ENCODE results near the gene AURKAIP1.
"Not testable (repeated sequence)": the region's sequence is repeated elsewhere in the genome, so short reads cannot be mapped to it uniquely, and the experiment has no call there.

The AURKAIP1 gene

DNA sequence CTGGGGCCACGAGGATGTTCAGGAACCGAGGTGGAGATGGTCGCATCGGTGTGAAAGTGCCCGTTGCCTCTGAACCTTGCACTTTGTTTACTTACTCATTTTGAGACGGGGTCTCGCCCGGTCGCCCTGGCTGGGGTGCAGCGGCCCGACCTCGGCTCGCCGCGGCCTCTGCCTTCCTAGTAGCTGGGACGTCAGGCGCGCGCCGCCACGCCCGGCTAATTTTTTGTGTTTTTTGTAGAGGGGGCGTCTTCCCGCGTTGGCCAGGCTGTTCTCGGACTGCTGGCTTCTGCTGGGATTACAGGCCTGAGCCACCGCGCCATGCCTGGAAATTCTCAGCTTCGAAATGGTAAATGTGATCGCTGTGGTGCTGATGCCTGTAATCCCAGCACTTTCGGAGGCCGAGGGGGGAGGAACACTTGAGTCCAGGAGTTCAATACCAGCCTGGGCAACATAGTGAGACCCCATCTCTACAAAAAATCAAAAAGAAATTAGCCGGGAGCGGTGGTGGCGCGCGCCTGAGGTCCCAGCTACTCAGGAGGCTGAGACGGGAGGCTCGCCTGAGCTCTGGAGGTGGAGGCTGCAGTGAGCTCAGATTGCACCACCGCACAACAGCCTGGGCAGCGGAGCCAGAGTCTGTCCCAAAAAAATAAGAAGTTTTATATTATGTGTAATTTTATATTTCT, 32.8 kb upstream of the AURKAIP1 start:
- in situ Hi-C loops (cut with HindIII; ENCODE audit: low pct_ligation_motif_present, low pct_unique_long_range_greater_than_20kb, low sequenced_read_pairs), result no loop called here
- DNase-seq, result peak; percentile 49

DNA sequence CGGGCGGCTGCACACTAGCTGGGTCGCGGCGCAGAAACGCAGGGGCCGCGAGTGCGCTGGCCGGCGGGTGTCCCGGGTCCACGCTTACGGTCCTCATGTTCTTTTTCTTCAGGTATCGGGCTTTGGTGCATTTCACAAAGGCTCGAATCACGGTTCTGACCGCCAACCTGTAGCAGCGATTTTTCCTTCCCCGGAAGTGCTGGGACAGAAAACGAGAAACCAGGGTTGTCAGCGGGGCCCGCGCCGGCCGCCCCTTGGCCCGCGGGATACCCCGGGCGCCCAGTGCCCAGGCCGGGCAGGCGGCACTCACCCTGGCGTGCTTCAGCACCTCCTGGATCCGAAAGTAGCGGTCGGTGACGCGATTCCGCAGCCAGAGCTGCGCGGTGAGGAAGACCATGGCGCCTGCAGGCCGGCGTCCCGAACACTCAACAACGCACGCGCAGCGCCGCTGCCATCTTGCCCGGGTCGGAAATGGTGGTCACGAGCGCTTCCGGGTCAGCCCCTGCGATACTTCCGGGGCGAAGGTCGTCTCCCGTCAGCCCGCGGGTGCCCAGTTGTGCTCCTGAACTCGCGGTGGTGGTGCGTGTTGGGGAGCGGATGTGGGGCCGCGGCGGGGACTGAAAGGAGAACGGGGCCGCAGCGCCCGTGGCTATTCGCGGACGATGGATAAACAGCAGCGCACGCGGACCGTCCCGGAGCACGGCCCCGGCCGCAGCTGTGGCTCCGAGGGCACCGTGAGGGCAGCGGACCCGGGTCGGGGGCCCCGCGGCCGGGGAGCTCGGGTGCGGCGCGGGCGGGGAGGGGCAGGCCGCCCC, 32.0 kb upstream of the AURKAIP1 start, which contains the start of gene MRPL20:
TSS of gene MRPL20 (minus strand) at position 473 of the 815 bp plus-strand sequence. CDS start at position 397, 76 bp downstream.
- in situ Hi-C loops (cut with HindIII; ENCODE audit: low pct_ligation_motif_present, low pct_unique_long_range_greater_than_20kb, low sequenced_read_pairs), result no loop called here
- peak; percentile 88 for DNase-seq

DNA sequence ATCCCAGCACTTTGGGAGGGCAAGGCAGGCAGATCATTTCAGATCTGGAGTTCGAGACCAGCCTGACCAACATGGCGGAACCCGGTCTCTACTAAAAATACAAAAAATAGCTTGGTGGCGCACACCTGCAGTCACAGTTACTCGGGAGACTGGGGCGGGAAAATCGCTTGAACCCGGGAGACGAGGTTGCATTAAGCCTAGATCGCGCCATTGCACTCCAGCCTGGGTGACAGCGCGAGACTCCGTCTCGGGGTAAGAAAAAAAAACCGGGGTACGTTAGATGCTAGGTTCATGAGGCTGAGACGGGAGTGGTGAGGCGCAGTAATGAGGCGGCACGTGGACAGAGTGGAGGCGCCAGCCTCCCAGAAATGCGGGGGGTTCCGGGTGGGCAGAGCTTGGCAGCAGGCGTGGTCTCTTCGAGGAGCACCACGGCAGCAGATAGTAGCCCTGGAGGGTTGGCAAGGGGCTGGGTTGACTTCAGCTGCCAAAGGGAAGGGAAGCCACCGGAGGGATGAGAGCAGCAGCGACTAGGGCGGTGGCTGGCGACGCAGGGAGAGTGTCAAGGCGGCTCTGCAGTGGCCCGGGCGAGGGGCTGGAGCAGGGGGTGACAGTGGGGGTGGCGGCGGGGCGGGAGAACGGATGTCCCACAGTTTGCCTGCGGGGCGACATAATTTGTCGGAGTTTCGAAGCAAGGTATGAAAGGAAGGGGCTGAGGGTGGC, 31.3 kb upstream of the AURKAIP1 start:
- in situ Hi-C loops (cut with HindIII; ENCODE audit: low pct_ligation_motif_present, low pct_unique_long_range_greater_than_20kb, low sequenced_read_pairs), result no loop called here
- no peak for DNase-seq

DNA sequence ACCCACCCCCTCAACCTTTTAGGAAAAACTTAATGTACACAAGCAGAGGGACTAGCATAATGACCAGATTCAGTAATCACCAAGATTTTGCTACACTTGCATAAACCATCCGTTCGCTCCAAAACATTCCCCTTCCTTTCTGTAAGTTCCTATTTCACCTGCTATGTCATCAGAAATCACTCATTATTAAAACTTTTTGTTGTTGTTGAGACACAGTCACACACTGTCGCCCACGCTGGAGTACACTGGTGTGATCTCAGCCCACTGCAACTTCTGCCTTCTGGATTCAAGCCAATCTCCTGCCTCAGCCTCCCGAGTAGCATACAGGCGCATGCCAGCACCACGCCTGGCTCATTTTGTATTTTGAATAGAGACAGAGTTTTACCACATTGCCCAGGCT, 28.6 kb upstream of the AURKAIP1 start:
- DNase-seq, result no peak
- in situ Hi-C loops (cut with HindIII; ENCODE audit: low pct_ligation_motif_present, low pct_unique_long_range_greater_than_20kb, low sequenced_read_pairs), result no loop called here

DNA sequence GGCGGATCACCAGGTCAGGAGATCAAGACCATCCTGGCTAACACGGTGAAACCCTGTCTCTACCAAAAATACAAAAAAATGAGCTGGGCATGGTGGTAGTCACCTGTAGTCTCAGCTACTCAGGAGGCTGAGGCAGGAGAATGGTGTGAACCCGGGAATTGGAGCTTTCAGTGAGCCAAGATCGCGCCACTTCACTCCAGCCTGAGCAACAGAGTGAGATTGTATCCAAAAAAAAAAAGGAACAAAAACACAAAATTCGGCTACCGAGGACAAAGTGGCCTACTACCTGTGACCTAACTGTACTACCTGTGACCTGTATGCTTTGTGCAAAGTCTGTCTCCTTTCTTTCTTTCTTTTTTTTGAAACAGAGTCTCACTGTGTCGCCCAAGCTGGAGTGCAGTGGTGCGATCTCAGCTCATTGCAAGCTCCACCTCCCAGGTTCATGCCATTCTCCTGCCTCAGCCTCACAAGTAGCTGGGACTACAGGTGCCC, 27.9 kb upstream of the AURKAIP1 start:
- DNase-seq; in situ Hi-C loops (cut with HindIII; ENCODE audit: low pct_ligation_motif_present, low pct_unique_long_range_greater_than_20kb, low sequenced_read_pairs): not testable (repeated sequence)

DNA sequence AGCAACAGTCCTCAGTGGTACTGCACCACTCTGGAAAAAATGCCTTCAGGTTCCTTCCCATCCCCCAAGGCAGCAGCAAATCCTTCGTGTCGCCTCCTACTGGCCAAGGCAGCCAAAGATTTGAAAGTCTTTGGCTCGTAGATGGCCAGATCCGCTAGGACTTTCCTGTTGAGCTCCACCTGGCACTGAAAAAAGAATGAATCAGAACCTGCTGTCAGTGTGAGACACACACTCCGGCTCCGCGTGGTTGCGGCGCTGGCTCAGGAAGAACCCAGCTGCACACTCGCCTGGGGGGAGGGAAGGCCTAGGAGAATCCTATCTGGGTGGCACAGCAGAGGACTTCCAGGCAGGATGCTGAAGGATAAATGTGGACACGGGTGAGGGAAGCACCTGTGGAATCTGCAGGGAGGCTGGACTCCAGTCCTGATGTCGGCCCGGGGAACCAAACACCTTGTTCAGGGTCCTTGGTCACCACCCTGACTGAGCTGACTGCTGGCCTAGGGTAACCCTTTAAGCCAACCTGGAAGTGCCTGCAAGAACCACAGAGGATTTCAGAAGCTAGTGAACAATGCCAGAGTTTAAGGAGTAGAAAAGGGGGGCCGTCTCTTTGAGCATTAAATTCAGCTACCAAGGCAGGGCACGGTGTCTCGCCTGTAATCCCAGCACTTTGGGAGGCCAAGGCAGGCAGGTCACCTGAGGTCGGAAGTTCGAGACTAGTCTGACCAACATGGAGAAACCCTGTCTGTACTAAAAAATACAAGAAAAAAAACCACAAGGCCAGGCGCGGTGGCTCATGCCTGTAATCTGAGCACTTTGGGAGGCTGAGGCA, 27.3 kb upstream of the AURKAIP1 start:
- DNase-seq, result peak; percentile 92
- in situ Hi-C loops (cut with HindIII; ENCODE audit: low pct_ligation_motif_present, low pct_unique_long_range_greater_than_20kb, low sequenced_read_pairs), result no loop called here

DNA sequence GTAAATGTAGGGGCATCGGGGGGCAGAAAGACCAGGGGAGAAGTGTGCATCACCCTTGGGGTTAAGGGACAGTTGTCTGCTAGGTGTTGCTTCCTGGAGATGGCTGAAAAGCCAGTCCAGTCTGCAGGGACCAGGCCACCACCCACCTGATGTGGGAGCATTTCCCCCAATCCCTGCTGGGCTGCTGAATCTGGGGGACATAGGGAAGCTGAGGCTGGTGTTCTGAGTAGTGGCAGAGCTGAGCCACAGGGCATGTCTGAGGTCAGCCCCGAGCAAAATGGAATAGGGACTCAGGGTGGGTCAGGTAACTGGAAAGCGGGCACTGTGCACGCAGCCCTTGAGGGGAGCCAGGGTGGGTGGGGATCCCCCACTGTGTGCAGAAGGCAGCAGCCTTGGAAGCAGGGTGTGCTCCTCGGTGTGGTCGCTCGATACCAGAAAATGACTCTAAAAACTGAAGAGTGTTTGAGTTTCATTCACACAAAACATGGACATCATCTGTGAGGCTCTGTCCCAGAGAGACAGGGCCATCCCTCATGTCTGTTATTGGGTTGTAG, 26.5 kb upstream of the AURKAIP1 start:
- no peak for DNase-seq
- in situ Hi-C loops (cut with HindIII; ENCODE audit: low pct_ligation_motif_present, low pct_unique_long_range_greater_than_20kb, low sequenced_read_pairs), result no loop called here

DNA sequence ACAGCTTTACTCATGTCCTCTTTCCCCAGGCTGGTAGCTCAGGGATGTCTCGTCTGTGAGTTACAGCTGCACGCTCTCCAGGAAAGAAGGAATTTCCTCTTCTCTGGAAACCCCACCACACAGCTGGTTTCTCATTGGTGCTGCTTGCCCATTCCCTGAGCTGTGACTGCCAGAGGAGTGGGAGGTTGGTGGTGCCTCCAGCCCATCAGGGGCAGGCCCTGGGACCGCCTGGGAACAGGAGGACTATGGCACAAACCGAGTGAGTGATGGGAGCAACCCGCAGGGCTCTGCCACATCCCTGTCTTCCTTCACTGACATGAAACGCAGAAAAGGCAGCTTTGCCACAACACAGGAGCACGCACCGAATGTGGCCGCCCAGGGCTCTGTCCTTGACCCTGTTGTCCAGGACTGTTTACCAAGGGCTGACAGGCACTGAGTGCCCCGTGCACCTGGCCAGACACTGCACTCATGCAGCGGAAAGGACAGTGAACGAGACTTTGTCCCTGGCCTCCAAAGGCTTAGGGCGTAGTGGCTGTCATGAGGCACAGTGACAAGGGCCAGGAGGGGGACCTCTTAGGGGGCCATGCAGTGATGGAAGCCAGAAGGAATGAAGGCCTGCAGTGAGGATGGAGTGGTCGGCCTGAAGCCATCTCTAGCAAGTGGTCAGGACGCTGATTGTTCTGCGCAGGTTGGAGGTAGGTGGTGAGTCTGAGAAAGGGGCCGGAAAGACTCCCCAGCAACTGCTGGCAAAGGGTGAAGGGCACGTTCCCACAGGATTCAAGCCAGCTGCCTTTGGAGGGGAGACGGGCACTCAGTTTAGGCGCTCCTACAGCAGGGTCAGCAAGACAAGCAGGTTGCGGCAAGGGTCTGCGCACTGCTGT, 25.8 kb upstream of the AURKAIP1 start:
- no peak for DNase-seq
- in situ Hi-C loops (cut with HindIII; ENCODE audit: low pct_ligation_motif_present, low pct_unique_long_range_greater_than_20kb, low sequenced_read_pairs), result no loop called here

DNA sequence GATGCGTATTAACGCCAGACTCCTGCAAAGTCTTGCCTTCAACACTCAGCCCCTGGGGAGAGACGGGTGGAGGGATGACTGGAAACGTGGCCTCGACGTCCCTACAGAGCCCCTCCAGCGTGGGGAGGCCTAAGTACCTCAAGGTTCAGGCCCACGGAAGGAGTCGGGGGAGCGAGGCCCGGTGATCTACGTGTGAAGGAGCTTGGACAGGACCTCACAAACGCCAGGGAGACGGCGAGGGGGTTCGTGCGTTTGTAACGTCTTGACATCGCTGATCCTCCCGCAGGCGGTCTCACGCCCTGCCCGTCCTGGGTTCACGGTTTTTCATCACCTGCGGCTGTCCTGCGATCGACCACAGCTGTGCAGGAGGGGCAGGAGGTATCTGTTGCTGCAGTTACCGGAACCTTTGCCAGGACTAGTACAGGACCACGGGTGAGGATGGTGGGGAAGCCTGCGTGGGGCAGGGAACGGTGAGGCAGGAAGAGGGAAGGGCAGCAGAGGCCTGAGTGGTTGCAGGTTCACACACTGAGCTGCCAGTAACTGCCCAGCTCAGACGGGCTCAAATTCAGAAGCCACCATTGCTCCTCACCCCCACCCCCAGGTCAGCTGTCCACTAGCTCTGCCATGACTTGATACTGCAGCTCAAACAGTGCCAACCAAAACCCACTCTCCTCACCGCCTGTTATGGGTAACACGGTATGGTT, 25.0 kb upstream of the AURKAIP1 start:
- no peak for DNase-seq
- in situ Hi-C loops (cut with HindIII; ENCODE audit: low pct_ligation_motif_present, low pct_unique_long_range_greater_than_20kb, low sequenced_read_pairs), result no loop called here

DNA sequence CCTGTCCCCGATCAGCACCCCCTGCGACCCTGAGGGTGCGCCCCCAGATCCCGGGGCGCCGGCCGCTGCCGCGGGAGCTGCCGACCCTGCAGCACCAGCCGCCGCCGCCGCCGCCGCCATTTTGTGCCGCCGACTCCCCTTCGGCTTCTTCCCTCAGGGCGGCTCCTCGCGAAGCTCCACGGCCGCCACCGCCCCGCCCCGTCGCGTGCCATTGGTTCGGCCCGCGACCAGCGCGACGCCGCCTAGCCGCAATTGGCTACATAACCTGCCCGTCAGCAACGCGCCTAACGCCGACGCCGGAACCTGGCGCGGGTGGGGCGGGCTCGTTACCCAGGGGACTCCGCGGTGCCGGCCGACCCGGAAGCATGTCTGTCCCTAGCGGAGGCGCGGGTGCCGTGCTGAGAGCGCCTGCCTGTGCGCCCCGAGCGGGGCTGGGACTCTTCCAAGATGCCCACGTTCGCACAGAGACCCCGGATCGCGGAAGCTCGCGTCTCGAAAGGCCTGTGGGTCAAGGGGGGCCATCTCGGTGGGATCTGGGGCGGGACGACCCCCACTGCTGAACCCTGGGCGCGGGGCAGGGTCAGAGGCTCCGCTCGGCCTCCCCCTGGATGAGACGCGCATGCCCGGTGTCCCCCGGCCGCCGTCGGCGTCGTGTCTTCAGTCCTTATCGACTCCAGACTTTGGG, 24.3 kb upstream of the AURKAIP1 start, which contains the start of gene CCNL2:
TSS of gene CCNL2 (minus strand) at position 149 of the 685 bp plus-strand sequence. CDS start at position 120, 29 bp downstream.
- in situ Hi-C loops (cut with HindIII; ENCODE audit: low pct_ligation_motif_present, low pct_unique_long_range_greater_than_20kb, low sequenced_read_pairs), result no loop called here
- DNase-seq, result peak; percentile 96

DNA sequence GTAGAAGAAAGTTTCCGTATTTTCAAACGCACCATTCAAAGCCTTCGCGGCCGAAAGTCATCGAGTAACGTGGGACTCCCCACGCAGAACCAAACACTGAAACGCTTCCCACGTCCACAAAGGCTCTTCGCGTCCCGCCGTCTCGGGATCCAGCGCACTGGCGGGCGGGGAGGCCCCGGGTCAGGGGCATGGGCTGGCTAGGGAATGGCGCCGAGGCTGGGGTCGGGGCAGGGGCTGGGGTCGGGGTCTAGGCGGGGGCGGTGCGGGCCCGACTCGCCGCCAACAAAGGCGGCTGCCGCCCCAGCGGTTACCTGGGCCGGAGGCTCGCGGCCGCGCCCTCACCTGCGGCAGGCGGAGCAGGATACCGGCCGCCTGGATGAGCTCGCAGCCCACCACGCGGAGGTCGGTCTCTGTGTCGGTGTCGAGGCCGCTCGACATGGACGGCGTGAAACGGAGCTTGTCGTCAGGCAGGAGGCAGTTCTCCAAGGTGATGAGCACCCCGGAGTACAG, 23.7 kb upstream of the AURKAIP1 start:
- DNase-seq, result no peak
- in situ Hi-C loops (cut with HindIII; ENCODE audit: low pct_ligation_motif_present, low pct_unique_long_range_greater_than_20kb, low sequenced_read_pairs), result no loop called here

DNA sequence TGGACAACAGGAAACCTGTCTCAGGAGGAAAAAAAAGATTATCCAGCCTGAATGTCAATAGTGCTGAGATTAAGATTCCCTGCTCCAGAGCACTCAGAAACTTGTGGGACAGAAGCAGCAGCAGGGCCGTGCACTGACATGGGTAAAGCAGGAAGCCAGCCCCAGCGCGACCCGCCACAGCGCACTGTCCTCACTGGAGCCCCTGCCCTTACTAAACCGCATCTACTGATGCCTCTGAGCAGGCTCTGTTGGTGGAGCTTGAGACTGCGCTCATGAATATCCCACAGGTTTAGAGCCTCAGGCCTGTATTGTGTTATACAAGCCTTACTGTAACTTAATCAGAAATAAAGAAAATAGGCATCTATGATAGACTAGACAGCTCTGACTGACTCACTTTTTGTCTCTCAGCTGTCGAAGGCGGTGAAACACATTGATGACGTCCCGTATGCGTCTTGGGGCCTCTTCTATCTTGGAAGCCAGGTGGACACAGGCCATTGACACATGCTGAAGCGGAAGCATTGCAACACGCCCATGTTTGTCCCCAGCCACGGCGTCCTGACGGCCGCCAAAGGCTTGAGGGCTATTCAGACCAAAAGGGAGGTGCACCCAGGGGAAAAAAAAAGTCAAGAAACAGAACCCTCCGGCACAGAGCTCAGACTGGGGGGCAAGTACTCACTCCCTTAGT, 23.0 kb upstream of the AURKAIP1 start:
- no peak for DNase-seq
- in situ Hi-C loops (cut with HindIII; ENCODE audit: low pct_ligation_motif_present, low pct_unique_long_range_greater_than_20kb, low sequenced_read_pairs), result no loop called here

DNA sequence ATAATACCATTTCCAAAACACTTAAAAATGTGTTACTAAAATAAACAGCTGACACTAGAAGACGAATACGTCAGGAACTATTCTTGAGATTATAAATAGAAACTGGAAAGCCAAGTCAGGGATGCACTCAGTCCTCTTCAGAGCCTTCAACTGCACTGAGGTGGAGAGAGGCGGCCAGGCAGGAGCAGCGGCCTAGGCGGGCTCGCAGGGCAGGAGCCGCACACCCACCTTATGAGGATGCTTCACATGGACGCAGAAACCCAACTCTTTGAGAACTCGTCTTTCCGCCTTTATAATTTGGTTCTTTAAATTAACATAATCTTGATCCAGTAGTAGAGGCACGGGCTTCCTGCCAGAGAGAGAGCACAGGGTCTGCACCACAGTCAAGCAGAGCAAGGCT, 20.2 kb upstream of the AURKAIP1 start:
- DNase-seq, result no peak
- in situ Hi-C loops (cut with HindIII; ENCODE audit: low pct_ligation_motif_present, low pct_unique_long_range_greater_than_20kb, low sequenced_read_pairs), result no loop called here

DNA sequence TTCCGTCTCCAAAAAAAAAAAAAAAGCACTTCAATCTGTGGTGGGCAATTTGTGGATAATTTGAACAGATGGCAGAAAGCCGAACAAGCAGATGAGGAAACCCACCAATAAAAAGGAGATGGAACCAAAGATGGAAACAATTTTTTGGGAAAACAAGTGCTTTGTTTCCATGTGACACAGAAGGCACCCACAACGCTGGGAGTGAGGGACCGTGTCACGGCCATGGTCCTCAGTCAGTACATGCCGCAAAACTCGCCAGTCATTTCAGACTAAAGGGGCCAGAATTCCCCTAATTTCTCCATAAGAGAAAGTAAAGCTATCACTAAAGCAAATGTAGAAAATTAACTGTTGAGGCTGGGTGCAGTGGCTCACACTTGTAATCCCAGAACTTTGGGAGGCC, 19.1 kb upstream of the AURKAIP1 start:
- no peak for DNase-seq
- in situ Hi-C loops (cut with HindIII; ENCODE audit: low pct_ligation_motif_present, low pct_unique_long_range_greater_than_20kb, low sequenced_read_pairs), result no loop called here

DNA sequence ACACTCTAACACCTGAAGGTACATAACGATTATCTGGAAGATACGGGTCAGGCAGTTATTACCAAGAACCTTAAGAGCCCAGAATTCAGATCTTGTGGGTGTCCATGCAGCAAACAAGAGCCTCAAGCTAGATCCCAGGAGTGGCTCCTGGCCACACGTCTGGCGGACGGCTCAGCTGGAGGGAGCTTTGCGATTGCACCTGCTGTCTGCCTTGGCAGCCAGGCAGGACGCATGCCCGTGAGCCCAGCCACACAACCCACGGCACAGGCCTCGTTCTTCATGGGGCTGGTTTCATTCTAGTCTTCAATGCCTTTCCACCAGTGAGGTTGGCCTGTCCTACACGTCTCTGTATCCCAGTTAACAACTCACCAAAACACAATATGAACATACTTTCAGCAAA, 18.4 kb upstream of the AURKAIP1 start:
- in situ Hi-C loops (cut with HindIII; ENCODE audit: low pct_ligation_motif_present, low pct_unique_long_range_greater_than_20kb, low sequenced_read_pairs), result no loop called here
- no peak for DNase-seq

Data from ACHN (cell line).